Osteocyte (in vitro differentiated cells): ENCODE measurements around the gene CNTN5. TPM values are rescaled to one million over a fixed set of nuclear protein-coding genes. Genes with fewer than 3 reads are reported as not detected.

Experiments used
- DNase-seq: peaks from one replicate; pipeline ENCODE4 v3.0.0; 2021; ENCODE audit warnings: mixed read lengths; ENCODE audit not compliant: unreplicated experiment; ENCODE audit errors: extremely low spot score
- H3K27ac Mint-ChIP-seq: one replicate; pipeline ENCODE4 v1.8.0; 2021; ENCODE audit warnings: mild to moderate bottlenecking, mixed read lengths; ENCODE audit not compliant: unreplicated experiment
- H3K27me3 Mint-ChIP-seq: one replicate; pipeline ENCODE4 v1.8.0; 2021; ENCODE audit warnings: mixed read lengths; ENCODE audit not compliant: unreplicated experiment
- H3K36me3 Mint-ChIP-seq: one replicate; pipeline ENCODE4 v1.8.0; 2021; ENCODE audit warnings: mixed read lengths; ENCODE audit not compliant: unreplicated experiment
- H3K4me1 Mint-ChIP-seq: one replicate; pipeline ENCODE4 v1.8.0; 2021; ENCODE audit warnings: mixed read lengths; ENCODE audit not compliant: unreplicated experiment
- H3K4me3 Mint-ChIP-seq: one replicate; pipeline ENCODE4 v1.8.0; 2021; ENCODE audit warnings: mild to moderate bottlenecking, moderate library complexity, mixed read lengths; ENCODE audit not compliant: unreplicated experiment
- H3K9me3 Mint-ChIP-seq: one replicate; pipeline ENCODE4 v1.8.0; 2021; ENCODE audit warnings: mixed read lengths; ENCODE audit not compliant: unreplicated experiment
- total RNA-seq: library from RNA; stranded (reverse); gene quantifications from 2 replicates; pipeline ENCODE4 v1.2.1, GENCODE V29; 2021
- TF ChIP-seq, protein P1 (sequence below): fragments of 200-600 bp; sonication (generic); IDR thresholded peaks from 2 replicates; pipeline ENCODE4 v1.5.0; 2021; ENCODE audit warnings: antibody characterized with exemption, mild to moderate bottlenecking, moderate library complexity

Gene CNTN5
- total RNA-seq, 1 donor from 2014 or later: 0.30 TPM

DNA sequence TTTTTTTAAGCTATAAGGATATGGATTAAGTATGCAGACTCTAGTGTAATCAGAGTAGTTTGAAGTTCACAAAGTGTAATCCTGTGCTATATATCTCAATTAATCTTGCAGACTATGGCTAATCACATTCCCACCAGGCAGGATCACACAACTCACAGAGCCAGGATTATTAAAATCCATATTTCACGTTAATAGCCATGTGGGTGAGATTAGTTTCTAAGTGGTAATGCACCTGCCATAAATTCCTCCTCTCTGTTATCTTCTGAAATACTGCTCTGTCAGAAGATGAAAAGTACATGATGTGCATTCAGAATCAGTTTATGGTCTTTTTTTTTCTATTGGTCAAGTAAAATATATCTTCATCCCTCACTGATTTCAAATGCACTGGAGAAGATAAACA lies 686.1 kb downstream of the CNTN5 start:
- no peaks in the 10 kb centered on the region for H3K4me1 Mint-ChIP-seq
- H3K4me3 Mint-ChIP-seq: no peak overlapping the region
- TF ChIP-seq, protein P1, sequence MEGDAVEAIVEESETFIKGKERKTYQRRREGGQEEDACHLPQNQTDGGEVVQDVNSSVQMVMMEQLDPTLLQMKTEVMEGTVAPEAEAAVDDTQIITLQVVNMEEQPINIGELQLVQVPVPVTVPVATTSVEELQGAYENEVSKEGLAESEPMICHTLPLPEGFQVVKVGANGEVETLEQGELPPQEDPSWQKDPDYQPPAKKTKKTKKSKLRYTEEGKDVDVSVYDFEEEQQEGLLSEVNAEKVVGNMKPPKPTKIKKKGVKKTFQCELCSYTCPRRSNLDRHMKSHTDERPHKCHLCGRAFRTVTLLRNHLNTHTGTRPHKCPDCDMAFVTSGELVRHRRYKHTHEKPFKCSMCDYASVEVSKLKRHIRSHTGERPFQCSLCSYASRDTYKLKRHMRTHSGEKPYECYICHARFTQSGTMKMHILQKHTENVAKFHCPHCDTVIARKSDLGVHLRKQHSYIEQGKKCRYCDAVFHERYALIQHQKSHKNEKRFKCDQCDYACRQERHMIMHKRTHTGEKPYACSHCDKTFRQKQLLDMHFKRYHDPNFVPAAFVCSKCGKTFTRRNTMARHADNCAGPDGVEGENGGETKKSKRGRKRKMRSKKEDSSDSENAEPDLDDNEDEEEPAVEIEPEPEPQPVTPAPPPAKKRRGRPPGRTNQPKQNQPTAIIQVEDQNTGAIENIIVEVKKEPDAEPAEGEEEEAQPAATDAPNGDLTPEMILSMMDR: no peak
- no peak overlapping the region for H3K27ac Mint-ChIP-seq
- peaks cover 44% of the 10 kb centered on the region for H3K27me3 Mint-ChIP-seq
- DNase-seq: no peak
- H3K36me3 Mint-ChIP-seq: no peaks in the 10 kb centered on the region
- H3K9me3 Mint-ChIP-seq: no peaks in the 10 kb centered on the region

DNA sequence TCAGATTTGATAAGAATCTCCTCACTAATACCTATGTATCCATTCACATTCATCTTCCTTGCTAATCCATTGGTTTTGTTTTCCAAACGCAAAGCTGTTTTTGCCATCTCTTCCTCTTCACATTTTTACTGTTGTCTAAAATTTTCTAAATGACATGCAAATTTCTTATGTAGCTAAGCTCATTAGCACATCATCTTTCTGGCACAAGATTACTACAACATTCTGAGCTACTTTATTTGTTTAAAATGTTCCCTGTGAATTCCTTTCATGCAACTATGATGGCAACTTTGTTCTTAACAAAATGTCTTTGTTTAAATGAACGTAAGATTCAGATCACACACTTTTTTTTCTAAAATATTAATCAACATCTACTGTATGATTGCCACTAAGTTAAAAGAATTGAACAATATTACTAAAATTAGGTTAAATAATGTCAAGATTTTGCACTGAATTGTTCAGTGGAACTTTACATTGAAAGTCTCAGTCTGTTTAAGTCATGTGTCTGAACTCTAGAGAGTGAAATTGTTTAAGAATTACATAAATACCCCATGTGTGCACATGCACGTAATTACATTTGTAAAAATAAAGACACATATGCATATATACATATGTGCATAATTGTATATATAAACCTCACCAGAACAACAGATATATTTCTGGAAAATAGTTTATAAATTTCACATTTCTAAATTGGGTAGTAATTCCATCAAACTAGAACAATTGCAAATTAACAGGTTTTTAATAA lies 688.4 kb downstream of the CNTN5 start:
- no peak overlapping the region for H3K27ac Mint-ChIP-seq
- H3K27me3 Mint-ChIP-seq: peaks cover 58% of the 10 kb centered on the region
- H3K36me3 Mint-ChIP-seq: no peaks in the 10 kb centered on the region
- H3K4me3 Mint-ChIP-seq: no peak overlapping the region
- TF ChIP-seq, protein P1: no peak
- DNase-seq: no peak
- H3K9me3 Mint-ChIP-seq: peaks cover 7% of the 10 kb centered on the region
- H3K4me1 Mint-ChIP-seq: no peaks in the 10 kb centered on the region

DNA sequence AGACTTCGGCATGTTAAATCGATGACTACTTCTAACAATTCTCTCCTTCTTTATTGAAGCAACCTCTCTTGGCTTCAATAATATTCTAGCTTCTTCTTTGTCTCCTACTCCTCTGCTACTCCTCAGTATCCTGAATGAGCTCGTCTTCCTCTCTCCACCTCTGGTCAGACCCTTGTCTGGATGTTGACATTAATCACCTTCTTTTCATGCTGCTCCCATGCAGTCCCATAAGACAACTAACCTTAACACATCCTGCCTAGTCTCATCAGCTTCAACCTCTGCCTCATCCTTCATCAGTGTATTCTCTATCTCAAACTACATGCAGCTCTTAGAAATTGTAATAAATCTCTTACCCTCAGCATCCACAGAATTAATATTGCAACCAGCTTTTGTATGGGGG lies 695.6 kb downstream of the CNTN5 start:
- H3K9me3 Mint-ChIP-seq: peaks cover 7% of the 10 kb centered on the region
- DNase-seq: no peak
- H3K27ac Mint-ChIP-seq: no peak overlapping the region
- TF ChIP-seq, protein P1: no peak
- no peak overlapping the region for H3K4me3 Mint-ChIP-seq
- H3K36me3 Mint-ChIP-seq: no peaks in the 10 kb centered on the region
- peaks cover 69% of the 10 kb centered on the region for H3K27me3 Mint-ChIP-seq
- H3K4me1 Mint-ChIP-seq: no peaks in the 10 kb centered on the region

DNA sequence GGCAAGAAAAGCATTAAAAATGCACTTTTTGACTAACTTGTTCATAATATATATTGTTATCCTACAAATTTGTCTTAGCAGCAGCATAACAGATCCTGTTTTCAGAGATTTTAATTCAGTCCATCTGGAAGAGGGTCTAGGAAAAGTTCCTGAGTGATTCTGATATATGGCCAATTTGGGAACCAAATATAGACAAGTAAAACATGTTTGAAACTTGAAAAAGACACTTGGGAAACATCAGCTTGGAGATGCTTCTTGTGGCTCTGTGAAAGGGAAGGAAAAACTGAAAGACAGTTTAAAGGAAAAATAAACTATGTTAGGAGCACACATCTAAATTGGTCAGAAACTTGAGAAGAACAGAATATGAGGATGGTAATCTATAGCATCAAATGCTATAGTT lies 697.5 kb downstream of the CNTN5 start:
- no peaks in the 10 kb centered on the region for H3K4me1 Mint-ChIP-seq
- H3K27ac Mint-ChIP-seq: no peak overlapping the region
- no peak overlapping the region for H3K4me3 Mint-ChIP-seq
- DNase-seq: no peak
- peaks cover 62% of the 10 kb centered on the region for H3K27me3 Mint-ChIP-seq
- no peaks in the 10 kb centered on the region for H3K36me3 Mint-ChIP-seq
- TF ChIP-seq, protein P1: no peak
- peaks cover under 1% of the 10 kb centered on the region for H3K9me3 Mint-ChIP-seq

DNA sequence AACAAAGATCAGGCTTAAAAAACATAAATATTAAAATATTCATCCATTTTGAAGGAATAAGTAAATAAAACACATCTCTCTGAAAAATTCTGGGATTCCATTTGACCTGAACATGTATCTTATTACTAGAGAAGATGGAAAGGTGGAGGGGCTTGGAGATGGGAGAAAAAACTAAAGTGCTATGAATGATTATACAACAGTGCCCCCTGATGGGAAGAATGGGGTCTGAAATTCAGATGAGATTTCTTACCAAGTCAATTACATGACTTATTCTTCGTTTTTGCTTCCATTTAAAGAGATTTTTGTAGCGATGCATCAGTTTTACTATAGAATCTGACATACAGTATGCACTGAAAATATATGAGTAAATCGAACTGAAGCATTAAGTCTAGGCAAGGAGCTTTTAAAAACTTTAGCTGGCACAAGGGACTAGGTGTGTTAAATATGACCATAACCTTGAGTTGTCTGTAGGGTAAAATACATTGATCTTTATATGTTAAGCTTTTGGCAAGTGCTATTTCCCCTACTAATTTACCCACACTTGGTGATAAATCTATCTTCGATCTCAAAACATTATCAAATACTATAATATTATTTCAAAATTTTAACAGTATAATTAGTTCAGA lies 718.8 kb downstream of the CNTN5 start:
- TF ChIP-seq, protein P1: peak; percentile 82
- Mint-ChIP-seq H3K27ac (no peak overlapping the region), H3K9me3 (no peaks in the 10 kb centered on the region), H3K4me3 (no peak overlapping the region), H3K27me3 (peaks cover 37% of the 10 kb centered on the region), H3K36me3 (no peaks in the 10 kb centered on the region), H3K4me1 (peaks cover 3% of the 10 kb centered on the region)
- DNase-seq: no peak
